SK-N-SH (cell line): ENCODE results near the gene FAM20C. TPM values are rescaled to one million over a fixed set of nuclear protein-coding genes. Genes with fewer than 3 reads are reported as not detected.

Experiments used
- CTCF ChIA-PET: fragments of 300-600, 350-600 bp; formaldehyde crosslinking; extraction: SDS; loops from one replicate; lab custom pipeline; 2021; lab: Yijun Ruan, JAX
- POLR2A ChIA-PET: fragments of 350-600 bp; sonication (Branson Sonifier 250); formaldehyde crosslinking; extraction: SDS; loops from one replicate; lab custom pipeline; 2020; ENCODE audit warnings: antibody characterized with exemption, inconsistent platforms; lab: Yijun Ruan, JAX
- DNase-seq: peaks from one replicate; pipeline ENCODE4 v3.0.0; 2012
- H2AFZ ChIP-seq: fragments of 200-600 bp; sonication (generic); 2 replicates; pipeline ENCODE4 v1.8.1; 2016; ENCODE audit warnings: antibody characterized with exemption, mild to moderate bottlenecking, low read depth
- H3F3A ChIP-seq: fragments of 200-600 bp; sonication (generic); replicated peaks from 2 replicates; pipeline ENCODE3; 2016; ENCODE audit warnings: antibody characterized with exemption, mild to moderate bottlenecking; ENCODE audit not compliant: insufficient read depth
- H3K27ac ChIP-seq, 2 experiments: fragments of 200-500 bp in 1 of 2; fragments of 200-600 bp in 1 of 2; sonication (Bioruptor generic) in 1 of 2; sonication (generic), shearing (Covaris generic) in 1 of 2; 2 replicates each; pipeline versions ENCODE4 v1.5.1 to v1.6.1; 2014 to 2016; ENCODE audit warnings: low read depth in 2 of 2, inconsistent platforms in 1 of 2, low read length in 1 of 2, mild to moderate bottlenecking in 1 of 2, mixed read lengths in 1 of 2
- H3K27me3 ChIP-seq: fragments of 200-600 bp; sonication (generic), shearing (Covaris generic); 2 replicates; pipeline ENCODE4 v1.6.1; 2016; ENCODE audit warnings: mixed run types; ENCODE audit not compliant: insufficient read depth
- H3K36me3 ChIP-seq, 2 experiments: fragments of 200-500 bp in 1 of 2; fragments of 200-600 bp in 1 of 2; sonication (Bioruptor generic) in 1 of 2; sonication (generic) in 1 of 2; replicated peaks in 1 of 2; 2 replicates each; pipeline versions ENCODE3 to v1.5.1; 2014 to 2016; ENCODE audit warnings: low read length in 1 of 2, mild to moderate bottlenecking in 1 of 2; ENCODE audit not compliant: insufficient read depth in 2 of 2, control insufficient read depth in 1 of 2
- H3K4me1 ChIP-seq, 2 experiments: fragments of 200-500 bp in 1 of 2; fragments of 200-600 bp in 1 of 2; sonication (Bioruptor generic) in 1 of 2; sonication (generic), shearing (Covaris generic) in 1 of 2; 2 replicates each; pipeline versions ENCODE4 v1.5.1 to v1.6.1; 2014 to 2016; ENCODE audit warnings: low read depth in 1 of 2, low read length in 1 of 2, mixed run types in 1 of 2; ENCODE audit not compliant: insufficient read depth in 2 of 2, control insufficient read depth in 1 of 2
- H3K4me2 ChIP-seq: fragments of 200-600 bp; sonication (generic), shearing (Covaris generic); 2 replicates; pipeline ENCODE4 v1.6.1; 2017; ENCODE audit warnings: mixed run types
- H3K4me3 ChIP-seq, 2 experiments: fragments of 200-500 bp in 1 of 2; fragments of 200-600 bp in 1 of 2; sonication (Bioruptor generic) in 1 of 2; sonication (generic), shearing (Covaris generic) in 1 of 2; 2 replicates each; pipeline versions ENCODE4 v1.5.1 to v1.8.1; 2014 to 2016; ENCODE audit warnings: low read depth in 2 of 2, inconsistent platforms in 1 of 2, low read length in 1 of 2, mild to moderate bottlenecking in 1 of 2, mixed read lengths in 1 of 2, moderate library complexity in 1 of 2
- H3K79me2 ChIP-seq: fragments of 200-600 bp; sonication (generic); 2 replicates; pipeline ENCODE4 v1.8.1; 2017; ENCODE audit warnings: mild to moderate bottlenecking; ENCODE audit not compliant: insufficient read depth
- H3K9ac ChIP-seq: fragments of 200-600 bp; sonication (generic); 2 replicates; pipeline ENCODE4 v1.6.1; 2017; ENCODE audit warnings: mixed run types
- H3K9me2 ChIP-seq: fragments of 200-600 bp; sonication (generic); 2 replicates; pipeline ENCODE4 v1.6.1; 2017; ENCODE audit warnings: mixed run types
- H3K9me3 ChIP-seq: fragments of 200-600 bp; sonication (generic); 2 replicates; pipeline ENCODE4 v1.6.1; 2017; ENCODE audit warnings: mixed run types, mild to moderate bottlenecking, moderate library complexity
- H4K20me1 ChIP-seq: fragments of 200-600 bp; sonication (generic); 2 replicates; pipeline ENCODE4 v1.6.1; 2017; ENCODE audit warnings: mild to moderate bottlenecking, mixed run types; ENCODE audit not compliant: insufficient read depth
- EZH2phosphoT487 ChIP-seq: fragments of 200-600 bp; sonication (generic); IDR thresholded peaks from 2 replicates; pipeline ENCODE4 v1.6.1; 2017; ENCODE audit warnings: low read depth, mixed run types, mild to moderate bottlenecking, antibody characterized with exemption, moderate library complexity, borderline replicate concordance
- GABPA ChIP-seq: IDR thresholded peaks from 2 replicates; pipeline ENCODE4 v1.4.0; 2012; ENCODE audit warnings: low read depth, mild to moderate bottlenecking
- MAX ChIP-seq: IDR thresholded peaks from 2 replicates; pipeline ENCODE4 v1.4.0; 2012; ENCODE audit warnings: low read depth
- MXI1 ChIP-seq: IDR thresholded peaks from 2 replicates; pipeline ENCODE4 v1.6.1; 2012; ENCODE audit warnings: mild to moderate bottlenecking, low read depth, low read length, improper control_type of control experiment
- NRF1 ChIP-seq: IDR thresholded peaks from 2 replicates; pipeline ENCODE4 v1.6.1; 2012; ENCODE audit warnings: low read depth, mild to moderate bottlenecking, low read length
- RAD21 ChIP-seq: IDR thresholded peaks from 2 replicates; pipeline ENCODE4 v1.6.1; 2012; ENCODE audit warnings: mild to moderate bottlenecking, low read length
- RCOR1 ChIP-seq: fragments of 150-350 bp; IDR thresholded peaks from 2 replicates; pipeline ENCODE4 v1.6.1; 2017; ENCODE audit warnings: antibody characterized with exemption, low read length
- RFX5 ChIP-seq: IDR thresholded peaks from 2 replicates; pipeline ENCODE4 v1.6.1; 2012; ENCODE audit warnings: mild to moderate bottlenecking, improper control_type of control experiment, low read length
- TAF1 ChIP-seq: IDR thresholded peaks from 2 replicates; pipeline ENCODE4 v1.6.1; 2012; ENCODE audit warnings: low read depth, mild to moderate bottlenecking, low read length, moderate library complexity, borderline replicate concordance
- TEAD4 ChIP-seq: IDR thresholded peaks from 2 replicates; pipeline ENCODE4 v1.4.0; 2012; ENCODE audit warnings: mild to moderate bottlenecking, borderline replicate concordance; ENCODE audit not compliant: insufficient read depth
- USF2 ChIP-seq: fragments of 150-350 bp; IDR thresholded peaks from 2 replicates; pipeline ENCODE4 v1.6.1; 2017; ENCODE audit warnings: antibody characterized with exemption, low read length, low read depth, borderline replicate concordance
- WGBS: methylation state at CpG from one replicate; pipeline ENCODE4 v1.1.6; 2017; ENCODE audit warnings: low lambda C conversion rate; 5-methylcytosine and 5-hydroxymethylcytosine counted together
- polyA plus RNA-seq, 3 experiments: library from polyadenylated mRNA; depleted of rRNA; stranded (reverse); fragments of >200 nt; gene quantifications; 2 replicates each; pipeline ENCODE4 v1.2.3, GENCODE V29; 2012
- TF ChIP-seq, protein P1 (sequence below): IDR thresholded peaks from 2 replicates; pipeline ENCODE4 v1.4.0; 2012; ENCODE audit warnings: low read depth, borderline replicate concordance
- TF ChIP-seq, protein P2 (sequence below): fragments of 200-600 bp; sonication (generic); IDR thresholded peaks from 2 replicates; pipeline ENCODE4 v1.6.1; 2017; ENCODE audit warnings: antibody characterized with exemption, mild to moderate bottlenecking, moderate library complexity

The FAM20C gene
- polyA plus RNA-seq, 1 of the 3 experiments (the other 2 are of a cell fraction): 12.7 TPM

DNA sequence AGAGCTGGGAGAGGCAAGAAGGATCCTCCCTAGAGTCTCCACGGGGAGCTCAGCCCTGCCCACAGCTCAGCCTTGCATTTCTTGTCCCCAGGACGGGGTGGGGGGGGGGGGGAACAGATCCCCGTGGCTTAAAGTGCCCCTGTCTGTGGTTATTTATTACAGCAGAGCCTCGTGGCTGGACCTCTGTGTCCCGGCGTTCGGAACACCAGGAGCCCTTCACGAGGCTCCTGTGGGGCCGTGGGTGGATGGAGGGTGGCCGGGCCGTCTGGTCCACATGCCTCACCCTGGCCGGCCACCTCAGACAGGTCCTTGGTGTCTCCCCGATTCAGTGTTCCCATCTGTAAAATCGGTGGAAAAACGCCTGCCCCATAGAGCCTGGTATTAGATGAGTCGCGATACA lies 37.9 kb downstream of the FAM20C start:
- Histone ChIP-seq H3K4me1 (no peaks in the 10 kb centered on the region; a peak in 1 of 4 replicates), H3K9me3 (no peaks in the 10 kb centered on the region), H2AFZ (no peak overlapping the region), H3K4me3 (no peak overlapping the region), H3K4me2 (no peak overlapping the region), H4K20me1 (no peaks in the 10 kb centered on the region), H3K36me3 (no peaks in the 10 kb centered on the region), H3K9ac (no peak overlapping the region), H3K27me3 (no peaks in the 10 kb centered on the region), H3K79me2 (no peaks in the 10 kb centered on the region), H3K9me2 (no peaks in the 10 kb centered on the region), H3F3A (no peaks in the 10 kb centered on the region), H3K27ac (no peak overlapping the region)
- 73% methylated on average over 17 of the region's 17 CpGs for WGBS
- DNase-seq: no peak
- POLR2A ChIA-PET: no interaction called here
- TF ChIP-seq RCOR1: no peak
- TF ChIP-seq, protein P1, sequence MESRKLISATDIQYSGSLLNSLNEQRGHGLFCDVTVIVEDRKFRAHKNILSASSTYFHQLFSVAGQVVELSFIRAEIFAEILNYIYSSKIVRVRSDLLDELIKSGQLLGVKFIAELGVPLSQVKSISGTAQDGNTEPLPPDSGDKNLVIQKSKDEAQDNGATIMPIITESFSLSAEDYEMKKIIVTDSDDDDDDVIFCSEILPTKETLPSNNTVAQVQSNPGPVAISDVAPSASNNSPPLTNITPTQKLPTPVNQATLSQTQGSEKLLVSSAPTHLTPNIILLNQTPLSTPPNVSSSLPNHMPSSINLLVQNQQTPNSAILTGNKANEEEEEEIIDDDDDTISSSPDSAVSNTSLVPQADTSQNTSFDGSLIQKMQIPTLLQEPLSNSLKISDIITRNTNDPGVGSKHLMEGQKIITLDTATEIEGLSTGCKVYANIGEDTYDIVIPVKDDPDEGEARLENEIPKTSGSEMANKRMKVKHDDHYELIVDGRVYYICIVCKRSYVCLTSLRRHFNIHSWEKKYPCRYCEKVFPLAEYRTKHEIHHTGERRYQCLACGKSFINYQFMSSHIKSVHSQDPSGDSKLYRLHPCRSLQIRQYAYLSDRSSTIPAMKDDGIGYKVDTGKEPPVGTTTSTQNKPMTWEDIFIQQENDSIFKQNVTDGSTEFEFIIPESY: no peak
- TF ChIP-seq USF2: no peak
- no peak for TF ChIP-seq NRF1
- no peak for TF ChIP-seq MAX
- no peak for TF ChIP-seq GABPA
- TF ChIP-seq, protein P2, sequence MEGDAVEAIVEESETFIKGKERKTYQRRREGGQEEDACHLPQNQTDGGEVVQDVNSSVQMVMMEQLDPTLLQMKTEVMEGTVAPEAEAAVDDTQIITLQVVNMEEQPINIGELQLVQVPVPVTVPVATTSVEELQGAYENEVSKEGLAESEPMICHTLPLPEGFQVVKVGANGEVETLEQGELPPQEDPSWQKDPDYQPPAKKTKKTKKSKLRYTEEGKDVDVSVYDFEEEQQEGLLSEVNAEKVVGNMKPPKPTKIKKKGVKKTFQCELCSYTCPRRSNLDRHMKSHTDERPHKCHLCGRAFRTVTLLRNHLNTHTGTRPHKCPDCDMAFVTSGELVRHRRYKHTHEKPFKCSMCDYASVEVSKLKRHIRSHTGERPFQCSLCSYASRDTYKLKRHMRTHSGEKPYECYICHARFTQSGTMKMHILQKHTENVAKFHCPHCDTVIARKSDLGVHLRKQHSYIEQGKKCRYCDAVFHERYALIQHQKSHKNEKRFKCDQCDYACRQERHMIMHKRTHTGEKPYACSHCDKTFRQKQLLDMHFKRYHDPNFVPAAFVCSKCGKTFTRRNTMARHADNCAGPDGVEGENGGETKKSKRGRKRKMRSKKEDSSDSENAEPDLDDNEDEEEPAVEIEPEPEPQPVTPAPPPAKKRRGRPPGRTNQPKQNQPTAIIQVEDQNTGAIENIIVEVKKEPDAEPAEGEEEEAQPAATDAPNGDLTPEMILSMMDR: no peak
- no peak for TF ChIP-seq RAD21
- no peak for TF ChIP-seq TEAD4
- no peak for TF ChIP-seq TAF1
- TF ChIP-seq MXI1: no peak
- TF ChIP-seq EZH2phosphoT487: no peak
- TF ChIP-seq RFX5: no peak
- CTCF ChIA-PET: interaction anchor here (0.7 to 1.9 kb wide), 3 partner anchors 10 to 37 kb away, joined by 3 to 5 read pairs (median 4); no protein-coding TSS in a partner anchor
